WI38 (cell line): ENCODE data around the gene CEP170B.

ENCODE experiments used
- H3K4me3 ChIP-seq: 2 replicates; pipeline ENCODE4 v1.5.1; 2011; ENCODE audit warnings: low read depth, mild to moderate bottlenecking, control low read depth, low read length
- CTCF ChIP-seq: IDR thresholded peaks from 2 replicates; pipeline ENCODE4 v1.5.1; 2012; ENCODE audit warnings: low read depth, mild to moderate bottlenecking, control low read depth, low read length

Gene CEP170B

GRCh38 chr14:104927901-104928300 lies 62.8 kb downstream of the CEP170B start:
- TF ChIP-seq CTCF = no peak
- H3K4me3 ChIP-seq = no peak overlapping the region

- no peak overlapping the region for H3K4me3 ChIP-seq
- no peak for TF ChIP-seq CTCF
Measured at GRCh38 chr14:104928391-104929133, 63.5 kb downstream of the CEP170B start.

GRCh38 chr14:104929268-104930230 lies 64.5 kb downstream of the CEP170B start:
- H3K4me3 ChIP-seq = no peak overlapping the region
- TF ChIP-seq CTCF = no peak

- no peak overlapping the region for H3K4me3 ChIP-seq
- TF ChIP-seq CTCF = no peak
Measured at GRCh38 chr14:104930526-104931303, 65.6 kb downstream of the CEP170B start.

- no peak for TF ChIP-seq CTCF
- no peak overlapping the region for H3K4me3 ChIP-seq
Measured at GRCh38 chr14:104931304-104931770, 66.3 kb downstream of the CEP170B start.

- TF ChIP-seq CTCF = no peak
- no peak overlapping the region for H3K4me3 ChIP-seq
Measured at GRCh38 chr14:104931771-104932675, 67.0 kb downstream of the CEP170B start.
